ENCODE data around the gene FLOT2.
A peak's percentile ranks its signal among the peaks of the same experiment; 100 is the strongest.
"Not testable (repeated sequence)": the region's sequence is repeated elsewhere in the genome, so short reads cannot be mapped to it uniquely, and the experiment has no call there.

Gene FLOT2

GRCh38 chr17:28907709-28908475 is 10.4 kb upstream of the FLOT2 start:
- intact Hi-C loops (cut with micrococcal nuclease): no loop called here
- Mint-ChIP-seq H3K27me3 (no peaks in the 10 kb centered on the region), H3K27ac (no peak overlapping the region), H3K4me1 (ENCODE audit: low read depth) (peaks cover 20% of the 10 kb centered on the region), H3K36me3 (ENCODE audit: low read depth) (peaks cover 78% of the 10 kb centered on the region), H3K9me3 (no peaks in the 10 kb centered on the region), H3K4me3 (no peak overlapping the region)

- Mint-ChIP-seq H3K4me3 (no peak overlapping the region), H3K36me3 (ENCODE audit: low read depth) (peaks cover 68% of the 10 kb centered on the region), H3K27me3 (peaks cover under 1% of the 10 kb centered on the region), H3K27ac (no peak overlapping the region), H3K4me1 (ENCODE audit: low read depth) (peaks cover 30% of the 10 kb centered on the region), H3K9me3 (no peaks in the 10 kb centered on the region)
- intact Hi-C loops (cut with micrococcal nuclease): no loop called here
These were observed 9.3 kb upstream of the FLOT2 start for GRCh38 chr17:28906706-28907438.

DNA sequence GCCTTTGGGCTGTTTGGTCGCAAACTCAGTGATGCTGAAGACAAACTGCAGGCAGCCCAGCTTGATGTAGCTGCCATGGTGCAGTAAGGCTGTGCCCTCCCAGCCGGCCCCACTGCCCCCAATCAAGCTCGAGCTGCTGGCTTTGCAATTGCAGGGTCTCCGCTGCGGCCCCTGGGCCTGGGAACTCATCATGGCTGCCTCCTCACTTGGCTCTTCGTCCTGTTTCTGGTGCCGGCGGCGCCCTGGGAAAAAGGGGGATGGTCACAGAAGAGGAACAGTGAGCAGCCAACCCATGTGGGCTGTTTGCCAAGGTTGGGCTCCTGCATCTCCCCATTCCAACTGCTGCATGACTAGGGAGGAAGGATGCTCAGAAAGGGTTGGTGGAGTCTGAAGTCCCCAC is 8.7 kb upstream of the FLOT2 start:
- Mint-ChIP-seq H3K27ac (no peak overlapping the region), H3K9me3 (no peaks in the 10 kb centered on the region)

GRCh38 chr17:28904800-28905199 is 7.3 kb upstream of the FLOT2 start:
- H3K36me3 Mint-ChIP-seq (ENCODE audit: low read depth): peaks cover 54% of the 10 kb centered on the region
- no peaks in the 10 kb centered on the region for H3K9me3 Mint-ChIP-seq
- intact Hi-C loops (cut with micrococcal nuclease): no loop called here
- H3K27ac Mint-ChIP-seq: no peak overlapping the region
- H3K4me3 Mint-ChIP-seq: no peak overlapping the region
- peaks cover 2% of the 10 kb centered on the region for H3K27me3 Mint-ChIP-seq
- H3K4me1 Mint-ChIP-seq (ENCODE audit: low read depth): peaks cover 44% of the 10 kb centered on the region

More for the DNA sequence above, 8.7 kb upstream of the FLOT2 start:
- no peak overlapping the region for H3K4me3 Mint-ChIP-seq
- peaks cover 36% of the 10 kb centered on the region for H3K4me1 Mint-ChIP-seq (ENCODE audit: low read depth)
- intact Hi-C loops (cut with micrococcal nuclease): no loop called here
- H3K36me3 Mint-ChIP-seq (ENCODE audit: low read depth): peaks cover 62% of the 10 kb centered on the region
- peaks cover 2% of the 10 kb centered on the region for H3K27me3 Mint-ChIP-seq

GRCh38 chr17:28903546-28903841 is 6.0 kb upstream of the FLOT2 start:
- H3K27me3 Mint-ChIP-seq, H3K27ac Mint-ChIP-seq, H3K9me3 Mint-ChIP-seq, H3K4me3 Mint-ChIP-seq: not testable (repeated sequence)
- peaks cover 56% of the 10 kb centered on the region for H3K4me1 Mint-ChIP-seq (ENCODE audit: low read depth)
- H3K36me3 Mint-ChIP-seq (ENCODE audit: low read depth): peaks cover 41% of the 10 kb centered on the region
- intact Hi-C loops (cut with micrococcal nuclease): loop anchor here (2.0 kb wide), 1 partner anchor 49 kb away; the partner anchor contains the start of gene ERAL1

- H3K4me3 Mint-ChIP-seq: peak within 1 kb of the TSS; percentile 74
These were observed 5.4 kb upstream of the FLOT2 start, which contains the start of gene DHRS13 for GRCh38 chr17:28902819-28903545. Gene DHRS13 (minus strand): TSS chr17:28903079. CDS start chr17:28902944, 135 bp downstream.

GRCh38 chr17:28901866-28902818 is 4.6 kb upstream of the FLOT2 start:
- Mint-ChIP-seq H3K4me1 (ENCODE audit: low read depth) (peaks cover 59% of the 10 kb centered on the region), H3K36me3 (ENCODE audit: low read depth) (peaks cover 34% of the 10 kb centered on the region), H3K9me3 (no peaks in the 10 kb centered on the region), H3K27me3 (peaks cover 2% of the 10 kb centered on the region), H3K27ac (peak overlapping the region; percentile 22), H3K4me3 (peak overlapping the region; percentile 74)
- intact Hi-C loops (cut with micrococcal nuclease): loop anchor here (2.0 kb wide), 1 partner anchor 47 kb away; the partner anchor contains the start of gene ERAL1

More at GRCh38 chr17:28902819-28903545, 5.4 kb upstream of the FLOT2 start, which contains the start of gene DHRS13:
- H3K36me3 Mint-ChIP-seq (ENCODE audit: low read depth): peaks cover 36% of the 10 kb centered on the region
- peaks cover 61% of the 10 kb centered on the region for H3K4me1 Mint-ChIP-seq (ENCODE audit: low read depth)
- intact Hi-C loops (cut with micrococcal nuclease): loop anchor here (2.0 kb wide), 1 partner anchor 48 kb away; the partner anchor contains the start of gene ERAL1
- H3K27ac Mint-ChIP-seq: peak within 1 kb of the TSS; percentile 22
- H3K9me3 Mint-ChIP-seq: no peaks in the 10 kb centered on the region
- H3K27me3 Mint-ChIP-seq: peaks cover 2% of the 10 kb centered on the region

GRCh38 chr17:28900986-28901726 is 3.6 kb upstream of the FLOT2 start:
- H3K36me3 Mint-ChIP-seq (ENCODE audit: low read depth): peaks cover 29% of the 10 kb centered on the region
- intact Hi-C loops (cut with micrococcal nuclease): no loop called here
- H3K9me3 Mint-ChIP-seq: no peaks in the 10 kb centered on the region
- H3K27me3 Mint-ChIP-seq: peaks cover 2% of the 10 kb centered on the region
- H3K4me1 Mint-ChIP-seq (ENCODE audit: low read depth): peaks cover 60% of the 10 kb centered on the region
- H3K27ac Mint-ChIP-seq: no peak overlapping the region
- H3K4me3 Mint-ChIP-seq: no peak overlapping the region

- intact Hi-C loops (cut with micrococcal nuclease): no loop called here
- H3K27ac Mint-ChIP-seq: peak overlapping the region; percentile 15
- H3K4me1 Mint-ChIP-seq (ENCODE audit: low read depth): peaks cover 67% of the 10 kb centered on the region
- H3K9me3 Mint-ChIP-seq: no peaks in the 10 kb centered on the region
- H3K4me3 Mint-ChIP-seq: no peak overlapping the region
- H3K36me3 Mint-ChIP-seq (ENCODE audit: low read depth): peaks cover 24% of the 10 kb centered on the region
- H3K27me3 Mint-ChIP-seq: peaks cover 2% of the 10 kb centered on the region
These were observed 1.8 kb upstream of the FLOT2 start for GRCh38 chr17:28899212-28899815.

DNA sequence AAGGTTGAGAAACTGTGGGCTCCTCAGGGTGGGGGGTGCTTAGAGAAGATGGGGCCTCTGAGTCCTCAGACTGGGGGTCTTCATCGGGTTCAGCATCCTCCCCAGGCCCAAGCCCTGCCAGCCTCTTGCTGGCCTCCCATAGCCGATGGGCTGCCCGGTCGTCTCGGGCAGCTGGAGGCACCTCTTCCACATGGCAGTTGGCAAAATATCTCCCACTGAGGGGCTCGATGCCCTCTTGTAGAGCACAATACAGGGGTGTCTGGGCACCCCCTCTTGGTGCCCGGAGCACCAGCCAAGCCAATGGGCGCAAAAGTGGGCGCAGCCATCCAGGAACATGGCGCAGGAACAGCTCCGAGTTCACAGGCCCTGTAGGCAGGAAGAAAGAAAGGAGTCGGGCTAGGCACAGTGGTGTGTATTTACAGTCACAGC is 1.0 kb upstream of the FLOT2 start:
- Mint-ChIP-seq H3K4me1 (ENCODE audit: low read depth) (peaks cover 73% of the 10 kb centered on the region), H3K36me3 (ENCODE audit: low read depth) (peaks cover 24% of the 10 kb centered on the region), H3K4me3 (no peak overlapping the region), H3K27ac (peak overlapping the region; percentile 97), H3K9me3 (no peaks in the 10 kb centered on the region), H3K27me3 (peaks cover 2% of the 10 kb centered on the region)
- intact Hi-C loops (cut with micrococcal nuclease): no loop called here

DNA sequence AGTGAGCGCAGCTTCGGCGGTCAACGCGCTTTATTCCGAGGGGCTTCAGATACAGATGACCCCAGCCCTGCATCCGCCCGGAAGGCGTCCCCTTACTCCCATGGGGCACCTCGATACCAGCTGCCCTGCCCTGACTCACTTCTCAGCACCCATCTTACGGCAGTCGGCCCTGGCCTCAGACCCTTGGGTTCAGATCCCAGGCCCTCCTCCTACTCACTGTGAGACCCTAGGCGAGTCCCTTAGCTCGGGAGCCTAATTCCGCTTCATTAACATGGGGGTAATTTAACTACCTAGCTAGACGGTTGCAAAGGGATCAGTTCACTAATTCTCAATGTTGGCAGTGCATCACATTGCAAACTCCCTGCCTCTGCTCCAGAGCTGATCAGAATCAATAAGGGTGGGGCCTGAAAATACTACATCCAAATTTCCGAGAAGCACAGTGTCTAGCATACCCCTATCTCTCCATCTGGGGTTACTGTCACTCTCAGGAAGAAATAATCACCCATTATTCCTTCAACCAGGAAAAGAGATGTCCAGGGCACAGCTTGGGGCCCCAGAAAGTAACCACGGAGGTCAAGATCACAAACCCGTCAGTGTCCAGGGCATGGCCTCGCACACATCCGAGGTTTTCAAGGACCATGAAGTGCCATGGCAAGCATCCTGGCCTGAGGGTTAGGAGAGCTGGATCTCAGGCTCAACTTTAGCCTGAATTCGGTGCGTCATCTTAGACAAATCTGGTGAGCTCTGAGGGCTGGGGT is 415 bp upstream of the FLOT2 start:
- Mint-ChIP-seq H3K9me3 (no peaks in the 10 kb centered on the region), H3K36me3 (ENCODE audit: low read depth) (peaks cover 29% of the 10 kb centered on the region), H3K27ac (peak overlapping the region; percentile 97), H3K4me3 (peak overlapping the region; percentile 94), H3K4me1 (ENCODE audit: low read depth) (peaks cover 73% of the 10 kb centered on the region), H3K27me3 (peaks cover 2% of the 10 kb centered on the region)
- intact Hi-C loops (cut with micrococcal nuclease): no loop called here

- Mint-ChIP-seq H3K4me1 (ENCODE audit: low read depth) (peaks cover 72% of the 10 kb centered on the region), H3K36me3 (ENCODE audit: low read depth) (peaks cover 43% of the 10 kb centered on the region), H3K9me3 (no peaks in the 10 kb centered on the region), H3K4me3 (peak overlapping the region; percentile 94), H3K27me3 (no peaks in the 10 kb centered on the region), H3K27ac (peak overlapping the region; percentile 97)
- intact Hi-C loops (cut with micrococcal nuclease): no loop called here
These were observed 1.0 kb downstream of the FLOT2 start for GRCh38 chr17:28896491-28896883.

Measured in dendritic cell treated with granulocyte-macrophage colony-stimulating factor and Interleukin-4, amounts not matched to agents 40 ng/mL and 50 ng/mL, for 4 days (primary cell).